Uterus (tissue), 4 donors: ENCODE results near the gene HIPK1. TPM values are rescaled to one million over a fixed set of nuclear protein-coding genes. Genes with fewer than 3 reads are reported as not detected.

Source experiments
- DNase-seq, 2 donors: peaks; one replicate each; pipeline ENCODE4 v3.0.0-alpha.2; 2019 to 2020
- H3K27ac ChIP-seq, 2 donors: fragments of 200-600 bp; sonication (generic); 1 replicate in 1 of 2; 2 replicates in 1 of 2; pipeline ENCODE4 v1.5.1; 2016 to 2018
- H3K27me3 ChIP-seq, 2 donors: fragments of 200-600 bp; sonication (generic); one replicate each; pipeline ENCODE4 v1.5.1; 2018 to 2019; ENCODE audit warnings: control low read depth in 1 of 2
- H3K36me3 ChIP-seq, 2 donors: fragments of 200-600 bp; sonication (generic); one replicate each; pipeline ENCODE4 v1.5.1; 2019; ENCODE audit warnings: control low read depth in 1 of 2
- H3K4me1 ChIP-seq, 2 donors: fragments of 200-600 bp; sonication (generic); one replicate each; pipeline ENCODE4 v1.5.1; 2018 to 2019; ENCODE audit warnings: control low read depth in 1 of 2
- H3K4me3 ChIP-seq, 2 donors: fragments of 200-600 bp; sonication (generic); 1 replicate in 1 of 2; 2 replicates in 1 of 2; pipeline ENCODE4 v1.5.1; 2018 to 2019; ENCODE audit warnings: mild to moderate bottlenecking in 1 of 2
- H3K9me3 ChIP-seq, 2 donors: fragments of 200-600 bp; sonication (generic); one replicate each; pipeline ENCODE4 v1.5.1; 2019; ENCODE audit warnings: control low read depth in 1 of 2
- CTCF ChIP-seq, 4 experiments: fragments of 200-600 bp in 2 of 4; fragments of 450-650 bp in 2 of 4; sonication (generic) in 2 of 4; IDR thresholded peaks; one replicate each; pipeline ENCODE4 v1.5.1; 2016 to 2019; ENCODE audit warnings: antibody characterized with exemption in 4 of 4, mild to moderate bottlenecking in 2 of 4, moderate library complexity in 1 of 4
- POLR2A ChIP-seq, 2 donors: fragments of 450-650 bp; IDR thresholded peaks; one replicate each; pipeline ENCODE4 v1.6.1; 2016; ENCODE audit warnings: antibody characterized with exemption in 2 of 2, mild to moderate bottlenecking in 1 of 2, moderate library complexity in 1 of 2
- intact Hi-C: fragments of 100-400 bp; cut with DNase I; formaldehyde crosslinking; loops from one replicate; pipeline ENCODE4 v1.15.1; 2023; ENCODE audit warnings: low total_unique reads
- total RNA-seq, 4 donors: library from RNA; depleted of rRNA in 3 of 4; stranded (reverse); fragments of >200 nt in 3 of 4; gene quantifications; one replicate each; pipeline versions ENCODE4 v1.1.0 to v1.2.4, GENCODE V29; 2014 to 2023
- donor health status: DM: yes; HTN: yes; CAD: no.

The HIPK1 gene
- total RNA-seq, 4 donors from 2014 or later = 21.5 to 92.7 (median 39.7) TPM

GRCh38 chr1:114022877-114023276 is 93.8 kb downstream of the HIPK1 start:
- H3K4me3 ChIP-seq = no peak overlapping the region
- H3K4me1 ChIP-seq = no peaks in the 10 kb centered on the region
- no peaks in the 10 kb centered on the region for H3K36me3 ChIP-seq
- no peak overlapping the region for H3K27ac ChIP-seq
- H3K27me3 ChIP-seq = no peaks in the 10 kb centered on the region
- intact Hi-C loops = no loop called here
- TF ChIP-seq POLR2A (IDR thresholded peaks at IDR 0.05) = no peak
- no peak for TF ChIP-seq CTCF (IDR thresholded peaks at IDR 0.05)
- no peak for DNase-seq
- no peaks in the 10 kb centered on the region for H3K9me3 ChIP-seq

- TF ChIP-seq CTCF (IDR thresholded peaks at IDR 0.05) = no peak
- no peak for TF ChIP-seq POLR2A (IDR thresholded peaks at IDR 0.05)
- Histone ChIP-seq H3K27ac (no peak overlapping the region), H3K36me3 (no peaks in the 10 kb centered on the region), H3K4me3 (no peak overlapping the region), H3K4me1 (no peaks in the 10 kb centered on the region), H3K9me3 (no peaks in the 10 kb centered on the region), H3K27me3 (no peaks in the 10 kb centered on the region)
- no peak for DNase-seq
- intact Hi-C loops = no loop called here
Observed at GRCh38 chr1:114023377-114023776, 94.3 kb downstream of the HIPK1 start.

GRCh38 chr1:114024049-114024448 is 94.9 kb downstream of the HIPK1 start:
- H3K36me3 ChIP-seq = no peaks in the 10 kb centered on the region
- H3K4me1 ChIP-seq = no peaks in the 10 kb centered on the region
- no peaks in the 10 kb centered on the region for H3K27me3 ChIP-seq
- H3K27ac ChIP-seq = no peak overlapping the region
- intact Hi-C loops = no loop called here
- no peaks in the 10 kb centered on the region for H3K9me3 ChIP-seq
- TF ChIP-seq POLR2A (IDR thresholded peaks at IDR 0.05) (no peak), CTCF (IDR thresholded peaks at IDR 0.05) (no peak)
- DNase-seq = no peak
- no peak overlapping the region for H3K4me3 ChIP-seq

- Histone ChIP-seq H3K4me3 (no peak overlapping the region), H3K36me3 (no peaks in the 10 kb centered on the region), H3K9me3 (no peaks in the 10 kb centered on the region), H3K27ac (no peak overlapping the region), H3K4me1 (no peaks in the 10 kb centered on the region), H3K27me3 (no peaks in the 10 kb centered on the region)
- TF ChIP-seq CTCF (IDR thresholded peaks at IDR 0.05) (no peak), POLR2A (IDR thresholded peaks at IDR 0.05) (no peak)
- intact Hi-C loops = no loop called here
- DNase-seq = no peak
Observed at GRCh38 chr1:114025609-114026401, 96.7 kb downstream of the HIPK1 start.

- TF ChIP-seq POLR2A (IDR thresholded peaks at IDR 0.05) (no peak), CTCF (IDR thresholded peaks at IDR 0.05) (no peak)
- Histone ChIP-seq H3K27ac (no peak overlapping the region), H3K9me3 (no peaks in the 10 kb centered on the region), H3K4me1 (no peaks in the 10 kb centered on the region), H3K4me3 (no peak overlapping the region), H3K27me3 (no peaks in the 10 kb centered on the region), H3K36me3 (no peaks in the 10 kb centered on the region)
- intact Hi-C loops = no loop called here
- no peak for DNase-seq
Observed at GRCh38 chr1:114026797-114027196, 97.7 kb downstream of the HIPK1 start.

Other genes starting within 250 kb of the HIPK1 start
- 10 to 100 TPM in 3 of 4 donors, 1 to 10 TPM in 1; 7.6 to 30.3 (median 17.0) TPM for gene PHTF1, start 169.8 kb upstream of the HIPK1 start, total RNA-seq
- 10 to 100 TPM; 33.5 to 56.4 (median 38.3) TPM for gene RSBN1, start 116.8 kb upstream of the HIPK1 start, total RNA-seq
- 1 to 10 TPM in 3 of 4 donors, under 1 TPM in 1; 0.85 to 8.8 (median 2.1) TPM for gene PTPN22, start 57.6 kb upstream of the HIPK1 start, total RNA-seq
- gene BCL2L15, start 41.7 kb upstream of the HIPK1 start, total RNA-seq = 1 to 10 TPM in 2 of 4 donors, not detected in 2; 1.4 to 3.1 TPM
- gene AP4B1, start 24.5 kb upstream of the HIPK1 start, total RNA-seq = 10 to 100 TPM in 3 of 4 donors, 1 to 10 TPM in 1; 2.8 to 47.8 (median 18.5) TPM
- 1 to 10 TPM; 1.5 to 7.2 (median 3.9) TPM for gene DCLRE1B, start 24.0 kb upstream of the HIPK1 start, total RNA-seq
- gene OLFML3, start 50.1 kb downstream of the HIPK1 start, total RNA-seq = 100 to 1,000 TPM in 2 of 4 donors, 10 to 100 TPM in 2; 86.6 to 302 (median 122) TPM
- under 1 TPM in 2 of 4 donors, not detected in 2; 0.29 to 0.55 TPM for gene SYT6, start 224.5 kb downstream of the HIPK1 start, total RNA-seq